Measurements from ENCODE around the gene FXYD7.
A peak's percentile ranks its signal among the peaks of the same experiment; 100 is the strongest.

FXYD7 gene

GRCh38 chr19:35161434-35161743, 18.3 kb downstream of the FXYD7 start:
- TF ChIP-seq ARNTL (CRISPR knock-in tag; IDR thresholded peaks at IDR 0.05; ENCODE audit: borderline replicate concordance, low read depth) (no peak), RARB (CRISPR knock-in tag; IDR thresholded peaks at IDR 0.05) (no peak), ZNF565 (CRISPR knock-in tag; conservative IDR thresholded peaks at IDR 0.05; ENCODE audit: low read depth) (no peak), TCF4 (CRISPR knock-in tag; IDR thresholded peaks at IDR 0.05; ENCODE audit: borderline replicate concordance) (no peak), TOX (CRISPR knock-in tag; IDR thresholded peaks at IDR 0.05; ENCODE audit: borderline replicate concordance) (no peak), ESRRG (CRISPR knock-in tag; IDR thresholded peaks at IDR 0.05) (no peak), POU6F1 (CRISPR knock-in tag; IDR thresholded peaks at IDR 0.05; ENCODE audit: borderline replicate concordance, low read depth) (no peak), CSDC2 (CRISPR knock-in tag; IDR thresholded peaks at IDR 0.05) (no peak), PPARA (CRISPR knock-in tag; IDR thresholded peaks at IDR 0.05; ENCODE audit: borderline replicate concordance) (no peak), OSR1 (CRISPR knock-in tag; IDR thresholded peaks at IDR 0.05) (no peak), ZNF8 (CRISPR knock-in tag; IDR thresholded peaks at IDR 0.05) (no peak), ISL1 (CRISPR knock-in tag; IDR thresholded peaks at IDR 0.05) (no peak), CREB5 (CRISPR knock-in tag; IDR thresholded peaks at IDR 0.05; ENCODE audit: low read depth) (no peak), SNAI2 (CRISPR knock-in tag; IDR thresholded peaks at IDR 0.05) (no peak), PATZ1 (CRISPR knock-in tag; IDR thresholded peaks at IDR 0.05; ENCODE audit: borderline replicate concordance) (no peak), GLIS3 (CRISPR knock-in tag; IDR thresholded peaks at IDR 0.05) (no peak), TSHZ2 (CRISPR knock-in tag; IDR thresholded peaks at IDR 0.05) (no peak), ZC3H10 (CRISPR knock-in tag; IDR thresholded peaks at IDR 0.05) (no peak)
- no peak for ATAC-seq

GRCh38 chr19:35162471-35163326, 19.6 kb downstream of the FXYD7 start:
- ATAC-seq = peak; percentile 75
- TF ChIP-seq CREB5 (CRISPR knock-in tag; IDR thresholded peaks at IDR 0.05; ENCODE audit: low read depth) (no peak), BACH2 (CRISPR knock-in tag; IDR thresholded peaks at IDR 0.05; ENCODE audit: borderline replicate concordance) (no peak), ZNF8 (CRISPR knock-in tag; IDR thresholded peaks at IDR 0.05) (no peak), TOX (CRISPR knock-in tag; IDR thresholded peaks at IDR 0.05; ENCODE audit: borderline replicate concordance) (no peak), CSRNP3 (CRISPR knock-in tag; IDR thresholded peaks at IDR 0.05) (no peak), ZC3H10 (CRISPR knock-in tag; IDR thresholded peaks at IDR 0.05) (no peak), SNAI2 (CRISPR knock-in tag; IDR thresholded peaks at IDR 0.05) (no peak), ZFP30 (CRISPR knock-in tag; IDR thresholded peaks at IDR 0.05) (no peak), OSR1 (CRISPR knock-in tag; IDR thresholded peaks at IDR 0.05) (no peak), CSDC2 (CRISPR knock-in tag; IDR thresholded peaks at IDR 0.05) (no peak), ZFP3 (CRISPR knock-in tag; IDR thresholded peaks at IDR 0.05) (no peak), ZNF565 (CRISPR knock-in tag; conservative IDR thresholded peaks at IDR 0.05; ENCODE audit: low read depth) (no peak), TSHZ2 (CRISPR knock-in tag; IDR thresholded peaks at IDR 0.05) (no peak), PATZ1 (CRISPR knock-in tag; IDR thresholded peaks at IDR 0.05; ENCODE audit: borderline replicate concordance) (no peak), GLIS3 (CRISPR knock-in tag; IDR thresholded peaks at IDR 0.05) (no peak), ISL1 (CRISPR knock-in tag; IDR thresholded peaks at IDR 0.05) (no peak)
